HEK293 (cell line): ENCODE data around the gene EML4.

Experiments used
- CTCF ChIA-PET: fragments of 350-600 bp; formaldehyde crosslinking; extraction: SDS; loops from one replicate; lab custom pipeline; 2021; ENCODE audit warnings: antibody characterized with exemption; lab: Yijun Ruan, JAX
- POLR2A ChIA-PET: fragments of 300-600 bp; formaldehyde crosslinking; extraction: SDS; loops from one replicate; lab custom pipeline; 2020; ENCODE audit warnings: antibody characterized with exemption, inconsistent platforms; lab: Yijun Ruan, JAX
- H3K27ac ChIP-seq: fragments of 200-500 bp; sonication (Bioruptor generic); 2 replicates; pipeline ENCODE4 v1.5.1; 2014; ENCODE audit warnings: low read depth, low read length, control low read depth, inconsistent platforms; ENCODE audit errors: extremely low read depth
- H3K36me3 ChIP-seq, 2 experiments: fragments of 200-500 bp in 1 of 2; sonication (Bioruptor generic) in 1 of 2; 1 replicate in 1 of 2; 2 replicates in 1 of 2; pipeline ENCODE4 v1.5.1; 2014 to 2017; ENCODE audit warnings: inconsistent platforms in 2 of 2, low read length in 2 of 2; ENCODE audit not compliant: control insufficient read depth in 2 of 2, insufficient read depth in 1 of 2
- H3K4me1 ChIP-seq: fragments of 200-500 bp; sonication (Bioruptor generic); 2 replicates; pipeline ENCODE4 v1.5.1; 2014; ENCODE audit warnings: mild to moderate bottlenecking, low read length, inconsistent platforms; ENCODE audit not compliant: control insufficient read depth, insufficient read depth
- H3K4me3 ChIP-seq: 2 replicates; pipeline ENCODE4 v1.5.1; 2011; ENCODE audit warnings: low read depth, mild to moderate bottlenecking, control low read depth, low read length, moderate library complexity
- H3K9me3 ChIP-seq: fragments of 200-500 bp; sonication (Bioruptor generic); 2 replicates; pipeline ENCODE4 v1.5.1; 2014; ENCODE audit warnings: low read depth, low read length, inconsistent platforms; ENCODE audit not compliant: control insufficient read depth, insufficient read depth
- GLI4 ChIP-seq: fragments of 450-650 bp; formaldehyde crosslinking; IDR thresholded peaks from 2 replicates; pipeline ENCODE4 v1.5.1; 2016; ENCODE audit warnings: missing biosample characterization, missing genetic modification characterization
- GLIS2 ChIP-seq: fragments of 450-650 bp; formaldehyde crosslinking; IDR thresholded peaks from 2 replicates; pipeline ENCODE4 v1.5.1; 2016; ENCODE audit warnings: missing biosample characterization, missing genetic modification characterization
- KLF10 ChIP-seq: fragments of 450-650 bp; IDR thresholded peaks from 2 replicates; pipeline ENCODE4 v1.5.1; 2018; ENCODE audit warnings: missing biosample characterization, mild to moderate bottlenecking, missing genetic modification characterization
- MEIS1 ChIP-seq: sonication (generic); formaldehyde crosslinking; IDR thresholded peaks from 2 replicates; pipeline ENCODE4 v1.8.1; 2022; ENCODE audit warnings: missing genetic modification reagents, mild to moderate bottlenecking, borderline replicate concordance
- PRDM1 ChIP-seq: fragments of 450-650 bp; formaldehyde crosslinking; IDR thresholded peaks from 2 replicates; pipeline ENCODE4; 2016; ENCODE audit warnings: missing biosample characterization, missing genetic modification characterization
- RBAK ChIP-seq: fragments of 450-650 bp; formaldehyde crosslinking; IDR thresholded peaks from 2 replicates; pipeline ENCODE4 v1.5.1; 2016; ENCODE audit warnings: missing biosample characterization, missing genetic modification characterization
- SCRT2 ChIP-seq: fragments of 450-650 bp; formaldehyde crosslinking; IDR thresholded peaks from 2 replicates; pipeline ENCODE4 v1.5.1; 2016; ENCODE audit warnings: missing biosample characterization, missing genetic modification characterization
- ZBTB11 ChIP-seq: fragments of 450-650 bp; formaldehyde crosslinking; conservative IDR thresholded peaks from 2 replicates; pipeline ENCODE4 v1.5.1; 2016; ENCODE audit warnings: low read depth, missing biosample characterization, missing genetic modification characterization
- ZBTB20 ChIP-seq: fragments of 450-650 bp; formaldehyde crosslinking; IDR thresholded peaks from 2 replicates; pipeline ENCODE4 v1.5.1; 2016; ENCODE audit warnings: missing biosample characterization, missing genetic modification characterization
- ZBTB21 ChIP-seq: fragments of 450-650 bp; formaldehyde crosslinking; IDR thresholded peaks from 2 replicates; pipeline ENCODE4 v1.5.1; 2017; ENCODE audit warnings: missing biosample characterization, missing genetic modification characterization
- ZBTB8A ChIP-seq: fragments of 450-650 bp; formaldehyde crosslinking; IDR thresholded peaks from 2 replicates; pipeline ENCODE4 v1.5.1; 2016; ENCODE audit warnings: missing biosample characterization, missing genetic modification characterization
- ZEB2 ChIP-seq: fragments of 450-650 bp; formaldehyde crosslinking; IDR thresholded peaks from 2 replicates; pipeline ENCODE4 v1.5.1; 2016; ENCODE audit warnings: missing biosample characterization, missing genetic modification characterization
- ZNF157 ChIP-seq: fragments of 450-650 bp; formaldehyde crosslinking; IDR thresholded peaks from 2 replicates; pipeline ENCODE4 v1.5.1; 2016; ENCODE audit warnings: missing biosample characterization, missing genetic modification characterization
- ZNF211 ChIP-seq: fragments of 450-650 bp; formaldehyde crosslinking; IDR thresholded peaks from 2 replicates; pipeline ENCODE4 v1.5.1; 2016; ENCODE audit warnings: low read depth, missing biosample characterization, missing genetic modification characterization
- ZNF214 ChIP-seq: fragments of 450-650 bp; formaldehyde crosslinking; IDR thresholded peaks from 2 replicates; pipeline ENCODE4 v1.5.1; 2017; ENCODE audit warnings: missing biosample characterization, mild to moderate bottlenecking, missing genetic modification characterization, borderline replicate concordance
- ZNF324 ChIP-seq: fragments of 450-650 bp; formaldehyde crosslinking; IDR thresholded peaks from 2 replicates; pipeline ENCODE4 v1.5.1; 2016; ENCODE audit warnings: missing biosample characterization, missing genetic modification characterization
- ZNF37A ChIP-seq: fragments of 450-650 bp; IDR thresholded peaks from 2 replicates; pipeline ENCODE4 v1.5.1; 2018; ENCODE audit warnings: missing biosample characterization, missing genetic modification characterization
- ZNF398 ChIP-seq: fragments of 450-650 bp; formaldehyde crosslinking; IDR thresholded peaks from 2 replicates; pipeline ENCODE4 v1.5.1; 2017; ENCODE audit warnings: missing biosample characterization, missing genetic modification characterization
- ZNF473 ChIP-seq: fragments of 450-650 bp; formaldehyde crosslinking; IDR thresholded peaks from 2 replicates; pipeline ENCODE4 v1.5.1; 2017; ENCODE audit warnings: missing biosample characterization, missing genetic modification characterization
- ZNF785 ChIP-seq: fragments of 450-650 bp; formaldehyde crosslinking; IDR thresholded peaks from 2 replicates; pipeline ENCODE4 v1.5.1; 2016; ENCODE audit warnings: missing biosample characterization, missing genetic modification characterization
- TF ChIP-seq, protein P1 (sequence below): fragments of 450-650 bp; formaldehyde crosslinking; IDR thresholded peaks from 2 replicates; pipeline ENCODE4; 2016; ENCODE audit warnings: missing biosample characterization, missing genetic modification characterization
- TF ChIP-seq, protein P2 (sequence below): fragments of 450-650 bp; formaldehyde crosslinking; IDR thresholded peaks from 2 replicates; pipeline ENCODE4 v1.5.1; 2016; ENCODE audit warnings: missing biosample characterization, missing genetic modification characterization

Gene EML4

DNA sequence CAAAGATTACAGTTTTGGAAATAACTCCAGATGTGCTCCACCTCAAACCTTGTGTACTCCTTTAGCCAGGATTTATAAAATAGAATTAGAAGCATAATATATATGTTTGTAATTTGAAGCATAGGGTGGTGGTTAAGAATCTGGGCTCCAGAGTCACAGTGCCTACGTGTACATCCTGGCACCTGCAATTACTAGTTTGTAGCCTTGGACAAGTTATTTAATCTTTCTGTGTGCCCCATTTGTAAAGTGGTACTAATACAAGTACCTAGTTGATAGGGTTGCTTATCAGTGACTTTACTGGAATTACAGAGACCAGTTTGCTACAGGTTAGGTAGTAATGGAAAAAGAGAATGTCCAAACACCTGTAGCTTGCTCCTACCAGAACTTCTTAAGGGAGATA is 28.6 kb downstream of the EML4 start:
- TF ChIP-seq ZNF398 (tag by site-specific recombination): no peak
- TF ChIP-seq SCRT2 (tag by site-specific recombination): peak; percentile 35; the same call in 1 of the 2 replicates
- Histone ChIP-seq H3K27ac (no peak overlapping the region), H3K9me3 (no peaks in the 10 kb centered on the region), H3K4me1 (peaks cover 15% of the 10 kb centered on the region), H3K36me3 (no peaks in the 10 kb centered on the region; a peak in 1 of 3 replicates), H3K4me3 (no peak overlapping the region)
- CTCF ChIA-PET: interaction anchor here (0.6 to 2.1 kb wide), 7 partner anchors 61 to 318 kb away, joined by 3 to 11 read pairs (median 5); no protein-coding TSS in a partner anchor
- POLR2A ChIA-PET: no interaction called here

DNA sequence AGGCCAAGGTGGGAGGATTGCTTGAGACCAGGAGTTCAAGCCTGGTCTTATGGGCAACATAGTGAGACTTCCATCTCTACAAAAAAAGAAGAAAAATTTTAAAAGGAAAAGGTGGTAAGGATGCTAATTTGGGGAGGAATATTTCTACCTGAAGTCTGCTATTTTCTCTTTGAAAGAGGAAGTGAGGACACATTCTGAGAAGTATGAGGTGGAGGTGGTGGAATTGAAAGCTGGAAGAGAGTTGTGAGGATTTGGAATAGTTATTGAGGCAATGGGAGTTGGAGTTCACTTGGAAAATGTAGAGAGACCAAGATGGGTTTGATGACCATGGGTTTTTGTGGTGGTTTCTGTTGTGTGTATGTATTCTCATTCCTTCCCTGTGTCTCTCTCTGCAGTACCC is 29.3 kb downstream of the EML4 start:
- H3K27ac ChIP-seq: no peak overlapping the region
- ChIA-PET POLR2A (no interaction called here), CTCF (interaction anchor here (1.5 to 2.1 kb wide), 2 partner anchors 103 to 109 kb away, joined by 4 to 11 read pairs; no protein-coding TSS in a partner anchor)
- no peaks in the 10 kb centered on the region; a peak in 1 of 3 replicates for H3K36me3 ChIP-seq
- peaks cover 13% of the 10 kb centered on the region for H3K4me1 ChIP-seq
- no peak overlapping the region for H3K4me3 ChIP-seq
- H3K9me3 ChIP-seq: no peaks in the 10 kb centered on the region
- TF ChIP-seq ZBTB21 (tag by site-specific recombination) (no peak), ZEB2 (no peak), GLI4 (no peak), ZBTB8A (tag by site-specific recombination) (no peak), KLF10 (tag by site-specific recombination) (no peak)

DNA sequence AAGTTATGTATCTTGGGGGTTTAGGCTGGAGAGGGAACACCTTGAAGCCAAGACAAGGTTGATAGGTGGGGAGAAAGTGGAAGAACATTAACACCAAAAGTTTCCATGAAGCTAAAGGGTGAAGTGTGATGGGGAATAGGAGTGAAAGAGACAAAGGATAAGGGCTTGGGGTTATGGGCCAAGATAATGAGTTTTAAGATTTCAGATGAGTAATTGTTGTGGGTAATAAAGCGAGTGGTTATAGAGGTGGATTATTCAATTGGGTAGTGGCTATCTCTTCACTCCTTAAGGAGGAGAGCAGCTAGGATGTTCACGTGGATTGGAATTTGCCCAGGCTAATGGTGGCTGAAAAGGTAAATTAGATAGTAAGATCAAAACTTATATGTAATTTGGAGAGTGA is 29.8 kb downstream of the EML4 start:
- H3K4me3 ChIP-seq: no peak overlapping the region
- no peak overlapping the region for H3K27ac ChIP-seq
- ChIA-PET CTCF (interaction anchor here (2.1 kb wide), 1 partner anchor 104 kb away, joined by 11 read pairs; no protein-coding TSS in a partner anchor), POLR2A (no interaction called here)
- H3K4me1 ChIP-seq: peaks cover 8% of the 10 kb centered on the region
- TF ChIP-seq RBAK (tag by site-specific recombination) (no peak), ZBTB11 (tag by site-specific recombination) (no peak), ZNF785 (tag by site-specific recombination) (no peak), ZNF37A (no peak), PRDM1 (tag by site-specific recombination) (peak; percentile 81)
- H3K9me3 ChIP-seq: no peaks in the 10 kb centered on the region
- H3K36me3 ChIP-seq: no peaks in the 10 kb centered on the region; a peak in 1 of 3 replicates

- CTCF ChIA-PET: no interaction called here
- H3K9me3 ChIP-seq: no peaks in the 10 kb centered on the region
- H3K4me1 ChIP-seq: peaks cover 6% of the 10 kb centered on the region
- no peak overlapping the region for H3K4me3 ChIP-seq
- no peaks in the 10 kb centered on the region for H3K36me3 ChIP-seq
- no peak overlapping the region for H3K27ac ChIP-seq
- POLR2A ChIA-PET: no interaction called here
- no peak for TF ChIP-seq ZNF473 (tag by site-specific recombination)
- no peak for TF ChIP-seq ZNF214 (tag by site-specific recombination)
- TF ChIP-seq, protein P1, sequence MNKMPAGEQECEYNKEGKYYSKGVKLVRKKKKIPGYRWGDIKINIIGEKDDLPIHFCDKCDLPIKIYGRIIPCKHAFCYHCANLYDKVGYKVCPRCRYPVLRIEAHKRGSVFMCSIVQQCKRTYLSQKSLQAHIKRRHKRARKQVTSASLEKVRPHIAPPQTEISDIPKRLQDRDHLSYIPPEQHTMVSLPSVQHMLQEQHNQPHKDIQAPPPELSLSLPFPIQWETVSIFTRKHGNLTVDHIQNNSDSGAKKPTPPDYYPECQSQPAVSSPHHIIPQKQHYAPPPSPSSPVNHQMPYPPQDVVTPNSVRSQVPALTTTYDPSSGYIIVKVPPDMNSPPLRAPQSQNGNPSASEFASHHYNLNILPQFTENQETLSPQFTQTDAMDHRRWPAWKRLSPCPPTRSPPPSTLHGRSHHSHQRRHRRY: no peak
- TF ChIP-seq ZNF211 (tag by site-specific recombination): no peak
- TF ChIP-seq ZBTB8A (tag by site-specific recombination): no peak
- TF ChIP-seq, protein P2, sequence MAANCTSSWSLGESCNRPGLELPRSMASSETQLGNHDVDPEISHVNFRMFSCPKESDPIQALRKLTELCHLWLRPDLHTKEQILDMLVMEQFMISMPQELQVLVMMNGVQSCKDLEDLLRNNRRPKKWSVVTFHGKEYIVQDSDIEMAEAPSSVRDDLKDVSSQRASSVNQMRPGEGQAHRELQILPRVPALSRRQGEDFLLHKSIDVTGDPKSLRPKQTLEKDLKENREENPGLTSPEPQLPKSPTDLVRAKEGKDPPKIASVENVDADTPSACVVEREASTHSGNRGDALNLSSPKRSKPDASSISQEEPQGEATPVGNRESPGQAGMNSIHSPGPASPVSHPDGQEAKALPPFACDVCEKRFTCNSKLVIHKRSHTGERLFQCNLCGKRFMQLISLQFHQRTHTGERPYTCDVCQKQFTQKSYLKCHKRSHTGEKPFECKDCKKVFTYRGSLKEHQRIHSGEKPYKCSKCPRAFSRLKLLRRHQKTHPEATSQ (tag by site-specific recombination): no peak
- no peak for TF ChIP-seq ZBTB20
- TF ChIP-seq MEIS1 (CRISPR knock-in tag): no peak
- TF ChIP-seq ZNF785 (tag by site-specific recombination): no peak
- TF ChIP-seq ZNF157: no peak
- no peak for TF ChIP-seq GLIS2
- no peak for TF ChIP-seq ZNF324 (tag by site-specific recombination)
Measured at GRCh38 chr2:42199626-42200025, 30.5 kb downstream of the EML4 start.
